ENCODE data around the gene HOXD11. TPM values are rescaled to one million over a fixed set of nuclear protein-coding genes. Genes with fewer than 3 reads are reported as not detected.

The HOXD11 gene
- not detected in 2 replicates for total RNA-seq (ENCODE audit: low replicate concordance)

DNA sequence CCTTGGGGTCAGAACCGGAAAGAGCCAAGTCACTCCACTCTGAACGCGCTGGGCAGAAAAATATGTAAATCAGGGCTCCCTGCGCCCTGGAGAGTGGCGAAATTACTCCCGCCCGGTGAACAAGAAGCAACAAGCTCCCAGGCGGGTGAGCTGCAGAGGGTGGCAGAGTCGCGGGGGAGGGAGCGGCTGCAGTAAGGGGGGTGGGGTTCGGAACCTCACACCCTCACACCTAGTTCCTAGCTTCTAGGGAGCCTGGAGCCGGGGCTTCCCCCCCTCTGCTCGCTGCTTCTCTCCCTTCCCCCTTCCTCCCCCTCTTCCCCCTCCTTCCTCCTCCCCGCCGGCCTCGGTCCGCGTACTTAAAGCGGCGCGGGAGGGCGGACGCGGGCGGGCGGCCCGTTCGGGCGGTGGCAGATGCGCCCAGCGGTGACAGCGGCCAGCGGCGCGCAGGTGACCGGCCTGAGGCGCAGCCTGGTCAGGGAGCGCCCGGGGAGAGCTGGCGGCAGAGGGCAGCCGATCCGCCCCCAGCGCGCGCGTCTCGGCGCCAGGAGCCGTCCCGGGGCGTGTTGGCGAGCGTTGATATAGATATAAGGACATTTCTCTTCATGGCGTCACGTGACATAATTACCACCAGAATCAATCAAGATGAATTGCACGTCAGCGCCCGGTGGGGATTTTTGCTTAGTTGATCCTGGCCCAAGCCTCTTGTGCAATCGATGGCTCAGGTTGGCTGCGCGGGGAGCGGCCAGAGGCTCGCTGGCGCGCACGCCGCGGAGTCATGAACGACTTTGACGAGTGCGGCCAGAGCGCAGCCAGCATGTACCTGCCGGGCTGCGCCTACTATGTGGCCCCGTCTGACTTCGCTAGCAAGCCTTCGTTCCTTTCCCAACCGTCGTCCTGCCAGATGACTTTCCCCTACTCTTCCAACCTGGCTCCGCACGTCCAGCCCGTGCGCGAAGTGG lies at the start of gene HOXD11:
Gene HOXD11 (plus strand): TSS at position 700 of the 959 bp plus-strand sequence. CDS start 76 bp downstream, at position 776.
- peak; percentile 28 for DNase-seq (ENCODE audit: low read depth)
- no peak within 1 kb of the TSS for H3K4me3 ChIP-seq (ENCODE audit: low read depth, low read length)
- TF ChIP-seq CTCF (IDR thresholded peaks at IDR 0.05; ENCODE audit: insufficient read depth, low read length): no peak

DNA sequence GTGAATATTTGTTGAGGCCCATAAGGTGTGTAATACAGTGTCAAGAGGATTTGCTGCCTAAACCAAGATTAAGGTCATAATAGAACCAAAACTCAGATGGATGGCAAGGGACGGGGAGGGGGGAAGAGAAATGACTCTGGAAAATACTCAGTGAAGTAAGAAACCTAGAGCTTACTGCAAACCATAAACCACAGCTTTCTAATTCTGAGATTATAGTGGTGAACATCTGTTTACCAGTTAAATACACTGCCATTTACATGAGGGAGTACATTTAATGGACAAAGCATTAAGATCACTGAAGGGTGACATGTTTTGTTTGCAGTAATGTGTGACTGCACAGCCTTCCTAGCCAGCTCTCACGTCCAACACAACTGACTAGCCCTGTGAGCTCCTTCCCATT lies 43.1 kb upstream of the HOXD11 start:
- H3K4me3 ChIP-seq (ENCODE audit: low read depth, low read length): no peak overlapping the region
- DNase-seq (ENCODE audit: low read depth): no peak
- no peak for TF ChIP-seq CTCF (IDR thresholded peaks at IDR 0.05; ENCODE audit: insufficient read depth, low read length)

- DNase-seq (ENCODE audit: low read depth): no peak
- H3K4me3 ChIP-seq (ENCODE audit: low read depth, low read length): peak overlapping the region; percentile 33
- no peak for TF ChIP-seq CTCF (IDR thresholded peaks at IDR 0.05; ENCODE audit: insufficient read depth, low read length)
Measured at GRCh38 chr2:176066645-176067588, 40.2 kb upstream of the HOXD11 start.

DNA sequence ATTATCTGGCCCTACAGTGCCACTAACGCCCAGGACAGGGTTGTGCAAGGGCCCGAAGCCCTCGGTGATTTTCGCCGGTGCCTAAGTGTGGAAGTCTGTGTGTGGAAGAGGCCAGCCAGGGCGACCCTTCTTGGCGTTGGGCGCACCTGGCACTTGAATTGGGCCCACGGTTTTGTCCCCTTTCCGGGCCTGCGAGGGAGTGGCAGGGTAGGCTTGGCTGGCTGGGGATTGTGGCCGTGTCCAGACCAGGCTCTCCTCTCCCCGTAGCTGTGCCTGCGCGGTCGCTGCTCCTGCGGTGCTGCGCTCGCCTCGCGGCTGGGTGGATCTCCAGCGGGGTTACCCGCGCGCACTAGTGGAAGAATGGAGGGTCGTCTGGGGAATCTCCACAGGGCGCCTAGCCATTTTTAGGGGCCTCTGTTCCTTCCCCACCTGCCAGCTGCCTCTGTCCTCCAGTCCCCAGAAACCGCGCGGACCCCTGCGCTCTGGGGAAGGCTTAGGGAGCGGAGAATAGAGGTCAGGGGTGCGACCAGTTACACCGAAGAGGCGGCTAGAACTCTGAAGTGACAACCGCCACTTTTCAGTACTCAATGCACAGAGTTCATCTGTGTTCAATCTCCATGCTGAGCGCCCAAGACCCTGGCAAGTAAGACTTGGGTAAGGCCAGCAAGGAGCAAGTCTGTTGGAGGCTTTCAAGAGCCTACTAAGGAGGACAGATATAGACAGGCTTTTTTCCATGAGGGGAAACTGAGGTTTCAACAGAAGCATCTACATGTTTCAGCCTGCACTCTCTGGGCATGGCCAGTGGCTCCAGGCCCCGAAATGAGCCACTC lies 39.3 kb upstream of the HOXD11 start:
- H3K4me3 ChIP-seq (ENCODE audit: low read depth, low read length): peak overlapping the region; percentile 25
- no peak for TF ChIP-seq CTCF (IDR thresholded peaks at IDR 0.05; ENCODE audit: insufficient read depth, low read length)
- no peak for DNase-seq (ENCODE audit: low read depth)

- no peak for DNase-seq (ENCODE audit: low read depth)
- H3K4me3 ChIP-seq (ENCODE audit: low read depth, low read length): no peak overlapping the region
- no peak for TF ChIP-seq CTCF (IDR thresholded peaks at IDR 0.05; ENCODE audit: insufficient read depth, low read length)
Measured at GRCh38 chr2:176068419-176068832, 38.7 kb upstream of the HOXD11 start.

All from fibroblast of the aortic adventitia (primary cell).